GM18526 (cell line): Measurements from ENCODE around the gene GARNL3.

Experiments
- POLR2A ChIP-seq: IDR thresholded peaks from 3 replicates; pipeline ENCODE4 v1.6.1; 2011; ENCODE audit not compliant: insufficient read length; ENCODE audit errors: extremely low read depth

Gene GARNL3

GRCh38 chr9:127392166-127392565 lies 127.6 kb downstream of the GARNL3 start:
- no peak for TF ChIP-seq POLR2A

- no peak for TF ChIP-seq POLR2A
Observed at GRCh38 chr9:127392976-127393375, 128.4 kb downstream of the GARNL3 start.

GRCh38 chr9:127393645-127394044 lies 129.1 kb downstream of the GARNL3 start:
- no peak for TF ChIP-seq POLR2A

GRCh38 chr9:127395497-127396252 lies 131.1 kb downstream of the GARNL3 start:
- TF ChIP-seq POLR2A: no peak

- peak; percentile 46 for TF ChIP-seq POLR2A
Observed at GRCh38 chr9:127396253-127396807, 131.8 kb downstream of the GARNL3 start.

- TF ChIP-seq POLR2A: peak; percentile 63
Observed at GRCh38 chr9:127396808-127397645, 132.5 kb downstream of the GARNL3 start, which contains the start of gene SLC2A8. SLC2A8 (plus strand) TSS chr9:127397169; CDS start chr9:127397231, 62 bp downstream.

GRCh38 chr9:127397646-127398274 lies 133.2 kb downstream of the GARNL3 start:
- no peak for TF ChIP-seq POLR2A

GRCh38 chr9:127398275-127398647 lies 133.7 kb downstream of the GARNL3 start:
- TF ChIP-seq POLR2A: no peak

GRCh38 chr9:127398715-127399400 lies 134.3 kb downstream of the GARNL3 start:
- TF ChIP-seq POLR2A: no peak

GRCh38 chr9:127399736-127400269 lies 135.2 kb downstream of the GARNL3 start:
- TF ChIP-seq POLR2A: no peak

- no peak for TF ChIP-seq POLR2A
Observed at GRCh38 chr9:127402401-127403090, 138.0 kb downstream of the GARNL3 start.

GRCh38 chr9:127403507-127404192 lies 139.1 kb downstream of the GARNL3 start:
- TF ChIP-seq POLR2A: no peak

- TF ChIP-seq POLR2A: no peak
Observed at GRCh38 chr9:127404631-127405030, 140.1 kb downstream of the GARNL3 start.
